PC-3 (cell line): ENCODE measurements around the gene B4GALNT4.

Source experiments
- CTCF ChIP-seq: fragments of 300-600 bp; sonication (generic); conservative IDR thresholded peaks from 2 replicates; pipeline ENCODE4 v1.5.1; 2017; ENCODE audit warnings: antibody characterized with exemption, low read depth, mild to moderate bottlenecking, low read length
- EZH2phosphoT487 ChIP-seq: fragments of 300-600 bp; sonication (generic); IDR thresholded peaks from 2 replicates; pipeline ENCODE4 v1.6.1; 2018; ENCODE audit warnings: mild to moderate bottlenecking, antibody characterized with exemption, low read length, borderline replicate concordance

- TF ChIP-seq EZH2phosphoT487 = no peak
- no peak for TF ChIP-seq CTCF
Measured at GRCh38 chr11:356610-357009, 12.7 kb upstream of the B4GALNT4 start.
